Fibroblast of lung (primary cell): ENCODE measurements around the gene PCLAF. TPM values are rescaled to one million over a fixed set of nuclear protein-coding genes. Genes with fewer than 3 reads are reported as not detected.

Source experiments
- DNase-seq, 2 donors: peaks; one replicate each; pipeline versions ENCODE4 v3.0.0 to v3.0.0-alpha.2; 2010; ENCODE audit warnings: low read depth in 2 of 2
- H2AFZ ChIP-seq: 2 replicates; pipeline ENCODE4 v1.5.1; 2012; ENCODE audit warnings: low read length, control low read depth, inconsistent platforms
- H3K27ac ChIP-seq: 2 replicates; pipeline ENCODE4 v1.5.1; 2011; ENCODE audit warnings: low read length, control low read depth; ENCODE audit not compliant: insufficient read depth
- H3K27me3 ChIP-seq: 2 replicates; pipeline ENCODE4 v1.5.1; 2011; ENCODE audit warnings: mild to moderate bottlenecking, low read length; ENCODE audit not compliant: control insufficient read depth, insufficient read depth
- H3K36me3 ChIP-seq: 2 replicates; pipeline ENCODE4 v1.5.1; 2011; ENCODE audit warnings: low read length; ENCODE audit not compliant: control insufficient read depth, insufficient read depth
- H3K4me1 ChIP-seq: 2 replicates; pipeline ENCODE4 v1.5.1; 2011; ENCODE audit warnings: low read length; ENCODE audit not compliant: control insufficient read depth, insufficient read depth; ENCODE audit errors: extremely low read depth
- H3K4me2 ChIP-seq: 2 replicates; pipeline ENCODE4 v1.5.1; 2011; ENCODE audit warnings: low read length, control low read depth; ENCODE audit not compliant: insufficient read depth; ENCODE audit errors: extremely low read depth
- H3K4me3 ChIP-seq, 4 experiments: fragments of 200-600 bp in 1 of 4; sonication (generic) in 1 of 4; replicated peaks in 1 of 4; 2 replicates each; pipeline ENCODE4 v1.5.1; 2011 to 2016; ENCODE audit warnings: low read length in 4 of 4, low read depth in 3 of 4, mild to moderate bottlenecking in 3 of 4, control low read depth in 2 of 4, inconsistent platforms in 1 of 4, mixed read lengths in 1 of 4; ENCODE audit not compliant: insufficient read depth in 1 of 4; ENCODE audit errors: control extremely low read depth in 1 of 4
- H3K79me2 ChIP-seq: 2 replicates; pipeline ENCODE4 v1.5.1; 2012; ENCODE audit warnings: mild to moderate bottlenecking, low read length, inconsistent platforms; ENCODE audit not compliant: control insufficient read depth, insufficient read depth
- H3K9ac ChIP-seq: 2 replicates; pipeline ENCODE4 v1.5.1; 2011; ENCODE audit warnings: mild to moderate bottlenecking, low read length, control low read depth; ENCODE audit not compliant: insufficient read depth
- H3K9me3 ChIP-seq: 2 replicates; pipeline ENCODE4 v1.5.1; 2012; ENCODE audit warnings: low read depth, low read length; ENCODE audit not compliant: control insufficient read depth, insufficient read depth
- H4K20me1 ChIP-seq: 2 replicates; pipeline ENCODE4 v1.5.1; 2011; ENCODE audit warnings: low read length; ENCODE audit not compliant: control insufficient read depth, insufficient read depth; ENCODE audit errors: extremely low read depth
- CTCF ChIP-seq, 2 donors: IDR thresholded peaks in 1 of 2; conservative IDR thresholded peaks in 1 of 2; 1 replicate in 1 of 2; 2 replicates in 1 of 2; pipeline ENCODE4 v1.5.1; 2011 to 2012; ENCODE audit warnings: low read length in 2 of 2, control low read depth in 1 of 2, inconsistent platforms in 1 of 2, low read depth in 1 of 2, mild to moderate bottlenecking in 1 of 2
- EZH2 ChIP-seq: IDR thresholded peaks from 2 replicates; pipeline ENCODE4 v1.5.1; 2012; ENCODE audit warnings: low read length, control low read depth, mild to moderate bottlenecking; ENCODE audit errors: missing control alignments
- polyA plus RNA-seq, 2 donors: library from polyadenylated mRNA; depleted of rRNA in 1 of 2; stranded (reverse) in 1 of 2; unstranded in 1 of 2; fragments of >200 nt; gene quantifications; 2 replicates each; pipeline ENCODE4 v1.2.1, GENCODE V29; 2011 to 2012; ENCODE audit warnings: missing spikeins in 1 of 2
- total RNA-seq: library from RNA; depleted of rRNA; stranded (reverse); fragments of >200 nt; gene quantifications from 2 replicates; pipeline ENCODE4 v1.2.1, GENCODE V29; 2014

PCLAF gene
- total and polyA plus RNA-seq, 2 donors (not counting 1 experiment from before 2014, with no cell fraction given) = 53.2 to 70.6 TPM

- no peak overlapping the region for H3K4me3 ChIP-seq
- DNase-seq = peak; percentile 37 to 65
- TF ChIP-seq EZH2 (no peak), CTCF (conservative IDR thresholded peaks at IDR 0.05 in 1 of 2, IDR thresholded peaks at IDR 0.05 in 1 of 2; ENCODE audit: low read depth in 1 of 2, low read length in 2 of 2) (peak; percentile 7 to 20)
- H3K4me2 ChIP-seq = no peak overlapping the region
- H3K79me2 ChIP-seq = no peaks in the 10 kb centered on the region
- no peaks in the 10 kb centered on the region for H4K20me1 ChIP-seq
- no peak overlapping the region for H3K27ac ChIP-seq
- no peak overlapping the region for H2AFZ ChIP-seq
- no peaks in the 10 kb centered on the region for H3K27me3 ChIP-seq
- peaks cover 4% of the 10 kb centered on the region for H3K4me1 ChIP-seq
- H3K9me3 ChIP-seq = no peaks in the 10 kb centered on the region
- no peaks in the 10 kb centered on the region for H3K36me3 ChIP-seq
- H3K9ac ChIP-seq = no peak overlapping the region
Observed at GRCh38 chr15:64426845-64427465, 45.7 kb upstream of the PCLAF start.

- no peaks in the 10 kb centered on the region for H3K9me3 ChIP-seq
- H3K9ac ChIP-seq = no peak overlapping the region
- no peak overlapping the region for H3K4me3 ChIP-seq
- no peak overlapping the region for H2AFZ ChIP-seq
- H3K4me2 ChIP-seq = no peak overlapping the region
- H3K27me3 ChIP-seq = no peaks in the 10 kb centered on the region
- H3K36me3 ChIP-seq = peaks cover 2% of the 10 kb centered on the region
- DNase-seq = no peak
- H3K27ac ChIP-seq = no peak overlapping the region
- TF ChIP-seq EZH2 = no peak
- no peak for TF ChIP-seq CTCF (conservative IDR thresholded peaks at IDR 0.05 in 1 of 2, IDR thresholded peaks at IDR 0.05 in 1 of 2; ENCODE audit: low read depth in 1 of 2, low read length in 2 of 2)
- no peaks in the 10 kb centered on the region for H4K20me1 ChIP-seq
- H3K4me1 ChIP-seq = peaks cover 4% of the 10 kb centered on the region
- no peaks in the 10 kb centered on the region for H3K79me2 ChIP-seq
Observed at GRCh38 chr15:64425221-64425620, 44.0 kb upstream of the PCLAF start.

GRCh38 chr15:64423970-64424369, 42.7 kb upstream of the PCLAF start:
- Histone ChIP-seq H3K4me3 (no peak overlapping the region), H2AFZ (no peak overlapping the region), H3K9me3 (no peaks in the 10 kb centered on the region), H3K9ac (no peak overlapping the region), H3K27me3 (no peaks in the 10 kb centered on the region), H3K4me2 (no peak overlapping the region), H3K79me2 (no peaks in the 10 kb centered on the region), H4K20me1 (no peaks in the 10 kb centered on the region), H3K36me3 (peaks cover 2% of the 10 kb centered on the region), H3K4me1 (no peaks in the 10 kb centered on the region), H3K27ac (no peak overlapping the region)
- TF ChIP-seq CTCF (conservative IDR thresholded peaks at IDR 0.05 in 1 of 2, IDR thresholded peaks at IDR 0.05 in 1 of 2; ENCODE audit: low read depth in 1 of 2, low read length in 2 of 2) = no peak
- TF ChIP-seq EZH2 = no peak
- no peak for DNase-seq
